GM23338 (cell line): ENCODE measurements around the gene DGKG. TPM values are rescaled to one million over a fixed set of nuclear protein-coding genes. Genes with fewer than 3 reads are reported as not detected.

ENCODE experiments used
- ATAC-seq: fragments of 200-7000 bp; cut with Tn5 transposase; 3 replicates; pipeline ENCODE4 v1.9.1; 2020
- DNase-seq: peaks from one replicate; pipeline ENCODE4 v3.0.0-alpha.2; 2015; ENCODE audit warnings: low spot score
- H2AFZ ChIP-seq: fragments of 200-600 bp; sonication (generic); 2 replicates; pipeline ENCODE4 v1.8.0; 2016; ENCODE audit warnings: antibody characterized with exemption, mild to moderate bottlenecking, moderate library complexity
- H3F3A ChIP-seq: fragments of 200-600 bp; sonication (generic); replicated peaks from 2 replicates; pipeline ENCODE4 v1.8.0; 2017; ENCODE audit warnings: antibody characterized with exemption, mixed run types, low read depth
- H3K27ac ChIP-seq: fragments of 200-600 bp; sonication (generic); 2 replicates; pipeline ENCODE4 v1.6.1; 2016; ENCODE audit warnings: low read depth
- H3K27me3 ChIP-seq: fragments of 200-600 bp; sonication (generic); 2 replicates; pipeline ENCODE4 v1.8.0; 2016; ENCODE audit warnings: mild to moderate bottlenecking, mixed run types, moderate library complexity; ENCODE audit not compliant: insufficient read depth
- H3K36me3 ChIP-seq: fragments of 200-600 bp; sonication (generic); 2 replicates; pipeline ENCODE4 v1.8.0; 2016; ENCODE audit warnings: mild to moderate bottlenecking; ENCODE audit not compliant: insufficient read depth
- H3K4me1 ChIP-seq: fragments of 200-600 bp; sonication (generic); 2 replicates; pipeline ENCODE4 v1.8.0; 2016; ENCODE audit warnings: mild to moderate bottlenecking, moderate library complexity; ENCODE audit not compliant: insufficient read depth
- H3K4me2 ChIP-seq: fragments of 200-600 bp; sonication (generic); 2 replicates; pipeline ENCODE4 v1.7.1; 2017; ENCODE audit warnings: mixed run types
- H3K4me3 ChIP-seq: fragments of 200-600 bp; sonication (generic); 2 replicates; pipeline ENCODE4 v1.6.1; 2016; ENCODE audit warnings: mixed run types
- H3K79me2 ChIP-seq: fragments of 200-600 bp; sonication (generic); replicated peaks from 2 replicates; pipeline ENCODE4 v1.8.0; 2017; ENCODE audit warnings: mild to moderate bottlenecking; ENCODE audit not compliant: insufficient read depth
- H3K9me2 ChIP-seq: fragments of 200-600 bp; sonication (generic); 2 replicates; pipeline ENCODE4 v1.8.0; 2017; ENCODE audit not compliant: insufficient read depth
- H4K20me1 ChIP-seq: fragments of 200-600 bp; sonication (generic); replicated peaks from 2 replicates; pipeline ENCODE4 v1.8.0; 2017; ENCODE audit warnings: mild to moderate bottlenecking; ENCODE audit not compliant: insufficient read depth
- H3K27ac Mint-ChIP-seq: 2 replicates; pipeline ENCODE4 v1.8.0; 2020; ENCODE audit warnings: inconsistent platforms, mild to moderate bottlenecking, moderate library complexity, mixed read lengths
- H3K27me3 Mint-ChIP-seq: 3 replicates; pipeline ENCODE4 v1.8.0; 2022; ENCODE audit warnings: low read depth, mild to moderate bottlenecking, moderate library complexity, mixed read lengths, inconsistent platforms; ENCODE audit not compliant: insufficient read depth, poor library complexity
- H3K36me3 Mint-ChIP-seq: 3 replicates; pipeline ENCODE4 v1.8.0; 2021; ENCODE audit warnings: low read depth, mild to moderate bottlenecking, inconsistent platforms, moderate library complexity, mixed read lengths
- H3K4me1 Mint-ChIP-seq: 3 replicates; pipeline ENCODE4 v1.8.0; 2020; ENCODE audit warnings: mild to moderate bottlenecking, inconsistent platforms, mixed read lengths
- H3K4me3 Mint-ChIP-seq: 3 replicates; pipeline ENCODE4 v1.8.0; 2021; ENCODE audit warnings: moderate library complexity, mild to moderate bottlenecking, inconsistent platforms, mixed read lengths
- H3K9me3 Mint-ChIP-seq: 3 replicates; pipeline ENCODE4 v1.8.0; 2020; ENCODE audit warnings: moderate library complexity, mild to moderate bottlenecking, inconsistent platforms, mixed read lengths
- CREB1 ChIP-seq: fragments of 250-450 bp; sonication (Bioruptor Pico); IDR thresholded peaks from 2 replicates; pipeline ENCODE4 v1.5.0; 2020; ENCODE audit warnings: low read depth, mild to moderate bottlenecking, moderate library complexity
- EZH2 ChIP-seq: fragments of 200-600 bp; sonication (generic); IDR thresholded peaks from one replicate; pipeline ENCODE4 v1.8.0; 2017; ENCODE audit warnings: antibody characterized with exemption, mild to moderate bottlenecking, low read depth; ENCODE audit not compliant: unreplicated experiment
- EZH2phosphoT487 ChIP-seq: fragments of 200-600 bp; sonication (generic); IDR thresholded peaks from one replicate; pipeline ENCODE4 v1.8.1; 2018; ENCODE audit warnings: antibody characterized with exemption; ENCODE audit not compliant: unreplicated experiment
- JUNB ChIP-seq: IDR thresholded peaks from one replicate; pipeline ENCODE4 v1.6.1; 2016; ENCODE audit warnings: antibody characterized with exemption; ENCODE audit not compliant: unreplicated experiment
- POLR2AphosphoS5 ChIP-seq: IDR thresholded peaks from 2 replicates; pipeline ENCODE4 v1.6.1; 2016; ENCODE audit warnings: antibody characterized with exemption, low read depth
- REST ChIP-seq: IDR thresholded peaks from one replicate; pipeline ENCODE4 v1.6.1; 2018; ENCODE audit warnings: antibody characterized with exemption; ENCODE audit not compliant: unreplicated experiment
- STAT1 ChIP-seq: IDR thresholded peaks from one replicate; pipeline ENCODE4 v1.6.1; 2016; ENCODE audit warnings: antibody characterized with exemption; ENCODE audit not compliant: unreplicated experiment
- ZNF114 ChIP-seq: fragments of 250-450 bp; sonication (Bioruptor Pico); IDR thresholded peaks from 2 replicates; pipeline ENCODE4 v1.5.0; 2020; ENCODE audit warnings: mild to moderate bottlenecking, moderate library complexity
- ZNF331 ChIP-seq: fragments of 250-450 bp; sonication (Bioruptor Pico); IDR thresholded peaks from 2 replicates; pipeline ENCODE4 v1.5.0; 2020; ENCODE audit warnings: low read depth, mild to moderate bottlenecking, moderate library complexity
- polyA plus RNA-seq: library from polyadenylated mRNA; unstranded; fragments of >200 nt; fragmentation: Nextera tagmentation; extraction: Ambion mirVana; gene quantifications from 2 replicates; pipeline ENCODE4 v1.2.1, GENCODE V29; 2016
- total RNA-seq: library from RNA; depleted of rRNA; stranded (reverse); fragments of >200 nt; shearing (Covaris generic); gene quantifications from 2 replicates; pipeline ENCODE4 v1.2.3, GENCODE V29; 2014
- TF ChIP-seq, protein P1 (sequence below): IDR thresholded peaks from 2 replicates; pipeline ENCODE4 v1.6.1; 2016; ENCODE audit warnings: antibody characterized with exemption

The DGKG gene
- total and polyA plus RNA-seq, 2 experiments from 2014 or later, result 0.14 to 0.31 TPM

- TF ChIP-seq EZH2phosphoT487 (no peak), ZNF331 (no peak), ZNF114 (CRISPR knock-in tag) (no peak)
Observed at GRCh38 chr3:186362988-186363387, 954 bp upstream of the DGKG start (continued).

GRCh38 chr3:186362537-186362842 is 456 bp upstream of the DGKG start:
- Histone ChIP-seq H2AFZ (peak overlapping the region; percentile 97), H3K27me3 (peaks cover 67% of the 10 kb centered on the region)
- peaks cover 12% of the 10 kb centered on the region for H3K4me1 Mint-ChIP-seq

More at GRCh38 chr3:186362537-186362842, 456 bp upstream of the DGKG start:
- H3K4me3 ChIP-seq, result peak overlapping the region; percentile 77
- H3K4me3 Mint-ChIP-seq, result peak overlapping the region; percentile 71
- no peaks in the 10 kb centered on the region for H4K20me1 ChIP-seq
- H3F3A ChIP-seq, result 0 out of 2 replicates have a peak, but pooled peaks cover 5% of the 10 kb centered on the region
- H3K27me3 Mint-ChIP-seq, result peaks cover 45% of the 10 kb centered on the region
- H3K79me2 ChIP-seq, result no peaks in the 10 kb centered on the region
- no peak overlapping the region for H3K27ac ChIP-seq
- 0 out of 2 replicates have a peak, but pooled peaks cover 4% of the 10 kb centered on the region for H3K4me1 ChIP-seq
- H3K27ac Mint-ChIP-seq, result no peak overlapping the region
- DNase-seq (no peak), ATAC-seq (no peak)
- no peaks in the 10 kb centered on the region for H3K36me3 Mint-ChIP-seq
- H3K36me3 ChIP-seq, result no peaks in the 10 kb centered on the region
- TF ChIP-seq EZH2, result no peak
- TF ChIP-seq JUNB, result no peak
- no peak for TF ChIP-seq STAT1
- no peak for TF ChIP-seq CREB1 (CRISPR knock-in tag)
- no peak for TF ChIP-seq POLR2AphosphoS5
- no peak for TF ChIP-seq EZH2phosphoT487
- TF ChIP-seq, protein P1, sequence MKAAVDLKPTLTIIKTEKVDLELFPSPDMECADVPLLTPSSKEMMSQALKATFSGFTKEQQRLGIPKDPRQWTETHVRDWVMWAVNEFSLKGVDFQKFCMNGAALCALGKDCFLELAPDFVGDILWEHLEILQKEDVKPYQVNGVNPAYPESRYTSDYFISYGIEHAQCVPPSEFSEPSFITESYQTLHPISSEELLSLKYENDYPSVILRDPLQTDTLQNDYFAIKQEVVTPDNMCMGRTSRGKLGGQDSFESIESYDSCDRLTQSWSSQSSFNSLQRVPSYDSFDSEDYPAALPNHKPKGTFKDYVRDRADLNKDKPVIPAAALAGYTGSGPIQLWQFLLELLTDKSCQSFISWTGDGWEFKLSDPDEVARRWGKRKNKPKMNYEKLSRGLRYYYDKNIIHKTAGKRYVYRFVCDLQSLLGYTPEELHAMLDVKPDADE, result no peak
- no peak for TF ChIP-seq ZNF114 (CRISPR knock-in tag)
- no peak for TF ChIP-seq REST
- H3K9me2 ChIP-seq, result no peaks in the 10 kb centered on the region
- peak overlapping the region; percentile 98 for H3K4me2 ChIP-seq
- no peaks in the 10 kb centered on the region for H3K9me3 Mint-ChIP-seq
